ENCODE measurements around the gene ATXN7L1. TPM values are rescaled to one million over a fixed set of nuclear protein-coding genes. Genes with fewer than 3 reads are reported as not detected.

ATXN7L1 gene
- total and polyA plus RNA-seq, 2 of the 4 experiments (the other 2 are of a cell fraction) = 3.5 to 4.3 TPM

GRCh38 chr7:105741982-105742381 lies 134.4 kb downstream of the ATXN7L1 start:
- H3K18ac ChIP-seq (ENCODE audit: low read depth, low read length) = no peak overlapping the region
- no peak overlapping the region for H4K5ac ChIP-seq (ENCODE audit: low read depth, low read length)
- in situ Hi-C loops (cut with MboI; ENCODE audit: low sequenced_read_pairs) = no loop called here
- H3K9me3 ChIP-seq (ENCODE audit: control insufficient read depth, insufficient read depth, low read length) = no peaks in the 10 kb centered on the region
- H3K4ac ChIP-seq (ENCODE audit: low read depth, low read length) = no peak overlapping the region
- TF ChIP-seq, protein P1, sequence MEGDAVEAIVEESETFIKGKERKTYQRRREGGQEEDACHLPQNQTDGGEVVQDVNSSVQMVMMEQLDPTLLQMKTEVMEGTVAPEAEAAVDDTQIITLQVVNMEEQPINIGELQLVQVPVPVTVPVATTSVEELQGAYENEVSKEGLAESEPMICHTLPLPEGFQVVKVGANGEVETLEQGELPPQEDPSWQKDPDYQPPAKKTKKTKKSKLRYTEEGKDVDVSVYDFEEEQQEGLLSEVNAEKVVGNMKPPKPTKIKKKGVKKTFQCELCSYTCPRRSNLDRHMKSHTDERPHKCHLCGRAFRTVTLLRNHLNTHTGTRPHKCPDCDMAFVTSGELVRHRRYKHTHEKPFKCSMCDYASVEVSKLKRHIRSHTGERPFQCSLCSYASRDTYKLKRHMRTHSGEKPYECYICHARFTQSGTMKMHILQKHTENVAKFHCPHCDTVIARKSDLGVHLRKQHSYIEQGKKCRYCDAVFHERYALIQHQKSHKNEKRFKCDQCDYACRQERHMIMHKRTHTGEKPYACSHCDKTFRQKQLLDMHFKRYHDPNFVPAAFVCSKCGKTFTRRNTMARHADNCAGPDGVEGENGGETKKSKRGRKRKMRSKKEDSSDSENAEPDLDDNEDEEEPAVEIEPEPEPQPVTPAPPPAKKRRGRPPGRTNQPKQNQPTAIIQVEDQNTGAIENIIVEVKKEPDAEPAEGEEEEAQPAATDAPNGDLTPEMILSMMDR (conservative IDR thresholded peaks at IDR 0.05; ENCODE audit: low read depth, low read length) = no peak
- no peak overlapping the region for H2AK9ac ChIP-seq (replicated peaks; ENCODE audit: low read depth, low read length, poor library complexity)
- ChIA-PET POLR2A (ENCODE audit: unreplicated experiment) (no interaction called here), CTCF (interaction anchor here (0.6 kb wide), 1 partner anchor 85 kb away, joined by 3 read pairs; no protein-coding TSS in a partner anchor)
- H3K14ac ChIP-seq (replicated peaks; ENCODE audit: low read depth, low read length) = no peak overlapping the region
- no peak overlapping the region for H3K56ac ChIP-seq (ENCODE audit: extremely low read depth, insufficient read depth, low read length)
- no peak overlapping the region for H3K9ac ChIP-seq (ENCODE audit: low read depth, low read length)
- no peaks in the 10 kb centered on the region for H3K79me1 ChIP-seq (ENCODE audit: low read depth in 1 of 2, low read length in 2 of 2)
- dilution Hi-C loops (cut with HindIII; ENCODE audit: low sequenced_read_pairs, unreplicated experiment) = no loop called here
- H3K23ac ChIP-seq (ENCODE audit: low read depth, low read length) = no peak overlapping the region
- WGBS, 2 experiments (ENCODE audit: extremely low coverage in 2 of 2, insufficient read length in 1 of 2) = 83% methylated on average over 2 of the region's 4 CpGs; no CpG with 5 or more reads in 1 of the 2 experiments
- H2AK5ac ChIP-seq (ENCODE audit: low read depth, low read length) = no peak overlapping the region
- H3K4me3 ChIP-seq (ENCODE audit: insufficient read depth, low read depth, low read length) = no peak overlapping the region
- no peak overlapping the region for H2BK15ac ChIP-seq (ENCODE audit: low read depth, low read length)
- H2BK5ac ChIP-seq (ENCODE audit: low read depth, low read length, poor library complexity, severe bottlenecking) = no peak overlapping the region
- BruUV-seq (replicated peaks) = no TSS peak
- H2AFZ ChIP-seq (replicated peaks; ENCODE audit: low read length, poor library complexity) = no peak overlapping the region
- intact Hi-C loops (cut with micrococcal nuclease) = loop anchor here (10.0 kb wide), 1 partner anchor 87 kb away; no protein-coding TSS in a partner anchor
- H3K4me2 ChIP-seq (ENCODE audit: low read depth, low read length) = no peak overlapping the region
- H3K36me3 ChIP-seq (ENCODE audit: control insufficient read depth, insufficient read depth, low read length) = no peaks in the 10 kb centered on the region
- H4K91ac ChIP-seq (ENCODE audit: insufficient read depth, low read depth, low read length) = no peak overlapping the region
- no peaks in the 10 kb centered on the region for H3K27me3 ChIP-seq (ENCODE audit: control insufficient read depth, insufficient read depth, low read length)
- H2BK20ac ChIP-seq (ENCODE audit: low read depth, low read length) = no peak overlapping the region
- H3K27ac ChIP-seq (ENCODE audit: insufficient read depth, low read length) = no peak overlapping the region
- H3K9me1 ChIP-seq (ENCODE audit: insufficient read depth, low read length) = peaks cover 9% of the 10 kb centered on the region; the same call in 1 of the 2 replicates
- no peak for ATAC-seq (ENCODE audit: low read depth)
- H4K8ac ChIP-seq (ENCODE audit: low read depth in 2 of 2, low read length in 2 of 2) = no peak overlapping the region
- no peak overlapping the region for H2BK120ac ChIP-seq (ENCODE audit: low read depth, low read length)
- no peak for DNase-seq
- H3K4me1 ChIP-seq (ENCODE audit: control insufficient read depth, insufficient read depth, low read length) = no peaks in the 10 kb centered on the region; the same call in 1 of the 2 replicates
- H4K20me1 ChIP-seq (ENCODE audit: insufficient read depth, low read length) = no peaks in the 10 kb centered on the region

Measured in IMR-90 (cell line).